Calu3 (cell line): Measurements from ENCODE around the gene P2RX1. TPM values are rescaled to one million over a fixed set of nuclear protein-coding genes. Genes with fewer than 3 reads are reported as not detected.

ENCODE experiments used
- BruUV-seq: library from RNA; stranded (reverse); fragments of 400-500 nt; replicated peaks from 2 replicates; lab custom pipeline; 2021; lab: Mats Ljungman, UMichigan
- CTCF ChIA-PET: fragments of 300-600 bp; sonication (Branson Sonifier 250); formaldehyde crosslinking; loops from one replicate; lab custom pipeline; 2022; ENCODE audit warnings: antibody characterized with exemption; lab: Charles Lee
- DNase-seq: peaks from one replicate; pipeline ENCODE4 v3.0.0; 2022
- H3K27ac Mint-ChIP-seq: one replicate; pipeline ENCODE4 v1.8.0; 2022; ENCODE audit warnings: mixed read lengths; ENCODE audit not compliant: unreplicated experiment
- H3K27me3 Mint-ChIP-seq: one replicate; pipeline ENCODE4 v1.8.0; 2022; ENCODE audit warnings: mixed read lengths; ENCODE audit not compliant: unreplicated experiment
- H3K36me3 Mint-ChIP-seq: one replicate; pipeline ENCODE4 v1.8.0; 2022; ENCODE audit warnings: mild to moderate bottlenecking, moderate library complexity, mixed read lengths; ENCODE audit not compliant: insufficient read depth, unreplicated experiment
- H3K4me1 Mint-ChIP-seq: one replicate; pipeline ENCODE4 v1.8.0; 2022; ENCODE audit warnings: mild to moderate bottlenecking, low read depth, mixed read lengths; ENCODE audit not compliant: unreplicated experiment
- H3K4me3 Mint-ChIP-seq: one replicate; pipeline ENCODE4 v1.8.0; 2022; ENCODE audit warnings: mild to moderate bottlenecking, low read depth, moderate library complexity, mixed read lengths; ENCODE audit not compliant: unreplicated experiment
- H3K9me3 Mint-ChIP-seq: one replicate; pipeline ENCODE4 v1.8.0; 2022; ENCODE audit warnings: low read depth, mixed read lengths; ENCODE audit not compliant: unreplicated experiment
- CTCF ChIP-seq: fragments of 200-600 bp; IDR thresholded peaks from one replicate; pipeline ENCODE4 v1.8.0; 2022; ENCODE audit warnings: antibody characterized with exemption; ENCODE audit not compliant: unreplicated experiment
- intact Hi-C: fragments of 100-400 bp; cut with micrococcal nuclease; formaldehyde crosslinking; loops from one replicate; pipeline ENCODE4 v1.10.0; 2022; ENCODE audit not compliant: unreplicated experiment
- total RNA-seq: library from RNA; stranded (reverse); gene quantifications from 2 replicates; pipeline ENCODE4 v1.2.3, GENCODE V29; 2022

Gene P2RX1
- total RNA-seq, 1 experiment from 2014 or later, result not detected

GRCh38 chr17:3887804-3888203 lies 28.5 kb downstream of the P2RX1 start:
- intact Hi-C loops, result no loop called here
- Mint-ChIP-seq H3K4me1 (peaks cover 35% of the 10 kb centered on the region), H3K27ac (no peak overlapping the region), H3K27me3 (peaks cover 13% of the 10 kb centered on the region), H3K9me3 (no peaks in the 10 kb centered on the region), H3K36me3 (peaks cover 35% of the 10 kb centered on the region), H3K4me3 (no peak overlapping the region)
- no peak for TF ChIP-seq CTCF
- CTCF ChIA-PET, result no interaction called here
- no TSS peak for BruUV-seq
- DNase-seq, result no peak

- Mint-ChIP-seq H3K4me1 (peaks cover 35% of the 10 kb centered on the region), H3K36me3 (peaks cover 35% of the 10 kb centered on the region), H3K9me3 (no peaks in the 10 kb centered on the region), H3K27ac (peak overlapping the region; percentile 82), H3K4me3 (no peak overlapping the region), H3K27me3 (peaks cover 13% of the 10 kb centered on the region)
- BruUV-seq, result no TSS peak
- intact Hi-C loops, result no loop called here
- no peak for DNase-seq
- CTCF ChIA-PET, result no interaction called here
- TF ChIP-seq CTCF, result no peak
Observed at GRCh38 chr17:3887394-3887793, 28.9 kb downstream of the P2RX1 start.

- intact Hi-C loops, result no loop called here
- Mint-ChIP-seq H3K4me3 (no peak overlapping the region), H3K9me3 (no peaks in the 10 kb centered on the region), H3K36me3 (peaks cover 29% of the 10 kb centered on the region), H3K4me1 (peaks cover 33% of the 10 kb centered on the region), H3K27me3 (peaks cover 12% of the 10 kb centered on the region), H3K27ac (no peak overlapping the region)
- CTCF ChIA-PET, result no interaction called here
- BruUV-seq, result no TSS peak
- TF ChIP-seq CTCF, result no peak
- DNase-seq, result no peak
Observed at GRCh38 chr17:3886776-3887175, 29.5 kb downstream of the P2RX1 start.

GRCh38 chr17:3885970-3886369 lies 30.3 kb downstream of the P2RX1 start:
- peaks cover 23% of the 10 kb centered on the region for H3K36me3 Mint-ChIP-seq
- H3K27ac Mint-ChIP-seq, result no peak overlapping the region
- no peak for TF ChIP-seq CTCF
- no peaks in the 10 kb centered on the region for H3K9me3 Mint-ChIP-seq
- CTCF ChIA-PET, result no interaction called here
- intact Hi-C loops, result no loop called here
- peaks cover 4% of the 10 kb centered on the region for H3K27me3 Mint-ChIP-seq
- no TSS peak for BruUV-seq
- DNase-seq, result no peak
- peaks cover 25% of the 10 kb centered on the region for H3K4me1 Mint-ChIP-seq
- H3K4me3 Mint-ChIP-seq, result no peak overlapping the region
